ENCODE data around the gene LRRC43. TPM values are rescaled to one million over a fixed set of nuclear protein-coding genes. Genes with fewer than 3 reads are reported as not detected.
A peak's percentile ranks its signal among the peaks of the same experiment; 100 is the strongest.

LRRC43 gene
- total and polyA plus RNA-seq, 2 of the 4 experiments (the other 2 are of a cell fraction), result 0.26 to 0.36 TPM

DNA sequence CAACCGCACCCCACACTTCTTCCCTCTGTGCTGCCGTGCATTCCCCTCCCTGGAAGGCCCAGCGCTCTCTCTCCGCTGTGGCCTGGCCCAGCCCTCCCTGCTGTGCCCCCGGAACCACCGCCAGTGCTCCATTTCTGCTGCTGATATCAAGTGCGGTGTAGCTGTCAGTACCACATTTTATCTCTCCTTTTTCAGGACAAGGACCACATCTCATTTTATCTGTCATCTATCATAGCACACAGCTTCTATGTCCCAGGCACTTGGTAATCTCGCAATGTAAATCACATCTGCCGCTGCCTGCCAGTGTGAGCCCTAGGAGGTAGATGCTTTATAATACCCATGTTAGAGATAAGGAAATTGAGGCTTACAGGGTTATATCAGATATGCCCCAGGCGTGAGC is 27.2 kb upstream of the LRRC43 start:
- Histone ChIP-seq H4K20me1 (ENCODE audit: insufficient read depth, low read length) (no peaks in the 10 kb centered on the region), H2BK20ac (ENCODE audit: low read depth, low read length) (no peak overlapping the region), H3K9me3 (ENCODE audit: control insufficient read depth, insufficient read depth, low read length) (no peaks in the 10 kb centered on the region), H3K14ac (replicated peaks; ENCODE audit: low read depth, low read length) (no peak overlapping the region), H3K27me3 (ENCODE audit: control insufficient read depth, insufficient read depth, low read length) (peaks cover 8% of the 10 kb centered on the region), H3K9me1 (ENCODE audit: insufficient read depth, low read length) (no peaks in the 10 kb centered on the region), H3K79me1 (ENCODE audit: low read depth in 1 of 2, low read length in 2 of 2) (no peaks in the 10 kb centered on the region), H2AK9ac (replicated peaks; ENCODE audit: low read depth, low read length, poor library complexity) (no peak overlapping the region), H2BK120ac (ENCODE audit: low read depth, low read length) (no peak overlapping the region), H4K5ac (ENCODE audit: low read depth, low read length) (no peak overlapping the region), H3K9ac (ENCODE audit: low read depth, low read length) (no peak overlapping the region), H3K23ac (ENCODE audit: low read depth, low read length) (no peak overlapping the region), H2BK15ac (ENCODE audit: low read depth, low read length) (no peak overlapping the region), H2AFZ (replicated peaks; ENCODE audit: low read length, poor library complexity) (peak overlapping the region; percentile 32), H3K56ac (ENCODE audit: extremely low read depth, insufficient read depth, low read length) (no peak overlapping the region), H3K4me2 (ENCODE audit: low read depth, low read length) (no peak overlapping the region), H3K18ac (ENCODE audit: low read depth, low read length) (no peak overlapping the region), H3K4me3 (ENCODE audit: insufficient read depth, low read depth, low read length) (no peak overlapping the region), H3K4me1 (ENCODE audit: control insufficient read depth, insufficient read depth, low read length) (no peaks in the 10 kb centered on the region), H3K36me3 (ENCODE audit: control insufficient read depth, insufficient read depth, low read length) (no peaks in the 10 kb centered on the region), H4K91ac (ENCODE audit: insufficient read depth, low read depth, low read length) (no peak overlapping the region), H3K4ac (ENCODE audit: low read depth, low read length) (no peak overlapping the region), H2BK5ac (ENCODE audit: low read depth, low read length, poor library complexity, severe bottlenecking) (no peak overlapping the region), H2AK5ac (ENCODE audit: low read depth, low read length) (no peak overlapping the region), H4K8ac (ENCODE audit: low read depth in 2 of 2, low read length in 2 of 2) (no peak overlapping the region), H3K27ac (ENCODE audit: insufficient read depth, low read length) (no peak overlapping the region)
- no peak for TF ChIP-seq RFX5 (IDR thresholded peaks at IDR 0.05; ENCODE audit: low read depth, low read length)
- no peak for TF ChIP-seq POLR2A (IDR thresholded peaks at IDR 0.05; ENCODE audit: low read depth, low read length)
- no peak for TF ChIP-seq MXI1 (IDR thresholded peaks at IDR 0.05; ENCODE audit: borderline replicate concordance, low read depth, low read length)
- TF ChIP-seq CEBPB (IDR thresholded peaks at IDR 0.05; ENCODE audit: low read depth, low read length), result no peak
- no peak for TF ChIP-seq USF2 (IDR thresholded peaks at IDR 0.05; ENCODE audit: low read depth, low read length)
- no peak for TF ChIP-seq BHLHE40 (IDR thresholded peaks at IDR 0.05; ENCODE audit: low read depth, low read length)
- TF ChIP-seq, protein P1, sequence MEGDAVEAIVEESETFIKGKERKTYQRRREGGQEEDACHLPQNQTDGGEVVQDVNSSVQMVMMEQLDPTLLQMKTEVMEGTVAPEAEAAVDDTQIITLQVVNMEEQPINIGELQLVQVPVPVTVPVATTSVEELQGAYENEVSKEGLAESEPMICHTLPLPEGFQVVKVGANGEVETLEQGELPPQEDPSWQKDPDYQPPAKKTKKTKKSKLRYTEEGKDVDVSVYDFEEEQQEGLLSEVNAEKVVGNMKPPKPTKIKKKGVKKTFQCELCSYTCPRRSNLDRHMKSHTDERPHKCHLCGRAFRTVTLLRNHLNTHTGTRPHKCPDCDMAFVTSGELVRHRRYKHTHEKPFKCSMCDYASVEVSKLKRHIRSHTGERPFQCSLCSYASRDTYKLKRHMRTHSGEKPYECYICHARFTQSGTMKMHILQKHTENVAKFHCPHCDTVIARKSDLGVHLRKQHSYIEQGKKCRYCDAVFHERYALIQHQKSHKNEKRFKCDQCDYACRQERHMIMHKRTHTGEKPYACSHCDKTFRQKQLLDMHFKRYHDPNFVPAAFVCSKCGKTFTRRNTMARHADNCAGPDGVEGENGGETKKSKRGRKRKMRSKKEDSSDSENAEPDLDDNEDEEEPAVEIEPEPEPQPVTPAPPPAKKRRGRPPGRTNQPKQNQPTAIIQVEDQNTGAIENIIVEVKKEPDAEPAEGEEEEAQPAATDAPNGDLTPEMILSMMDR (conservative IDR thresholded peaks at IDR 0.05; ENCODE audit: low read depth, low read length), result no peak
- no peak for TF ChIP-seq CHD1 (IDR thresholded peaks at IDR 0.05; ENCODE audit: low read depth, low read length)
- TF ChIP-seq RAD21 (IDR thresholded peaks at IDR 0.05; ENCODE audit: low read length), result no peak
- TF ChIP-seq MAZ (IDR thresholded peaks at IDR 0.05; ENCODE audit: borderline replicate concordance, low read depth, low read length), result no peak
- TF ChIP-seq SMC3 (IDR thresholded peaks at IDR 0.05; ENCODE audit: low read depth, low read length), result no peak
- no peak for TF ChIP-seq MAFK (IDR thresholded peaks at IDR 0.05; ENCODE audit: low read depth, low read length)
- no peak for TF ChIP-seq FOS (IDR thresholded peaks at IDR 0.05; ENCODE audit: low read depth, low read length)
- no peak for TF ChIP-seq ELK1 (IDR thresholded peaks at IDR 0.05; ENCODE audit: borderline replicate concordance, low read depth, low read length)
- TF ChIP-seq RCOR1 (IDR thresholded peaks at IDR 0.05; ENCODE audit: insufficient replicate concordance, low read length), result no peak
- no peak for TF ChIP-seq NFE2L2 (IDR thresholded peaks at IDR 0.05; ENCODE audit: low read depth, low read length)
- POLR2A ChIA-PET (ENCODE audit: unreplicated experiment), result no interaction called here
- in situ Hi-C loops (cut with MboI; ENCODE audit: low sequenced_read_pairs) (no loop called here), dilution Hi-C loops (cut with HindIII; ENCODE audit: low sequenced_read_pairs, unreplicated experiment) (no loop called here), intact Hi-C loops (cut with micrococcal nuclease) (no loop called here)
- BruUV-seq (replicated peaks), result no TSS peak
- CTCF ChIA-PET, result no interaction called here
- DNase-seq (no peak), ATAC-seq (ENCODE audit: low read depth) (no peak)
- WGBS, 2 experiments (ENCODE audit: extremely low coverage in 2 of 2, insufficient read length in 1 of 2), result 77% methylated on average over 5 of the region's 10 CpGs; no CpG with 5 or more reads in 1 of the 2 experiments

Measured in IMR-90 (cell line).